HEK293T (cell line): ENCODE measurements around the gene PEX14.

ENCODE experiments used
- ELF4 ChIP-seq: fragments of 450-650 bp; IDR thresholded peaks from 2 replicates; pipeline ENCODE4 v1.6.1; 2017; ENCODE audit warnings: antibody characterized with exemption
- SUZ12 ChIP-seq: fragments of 450-650 bp; IDR thresholded peaks from 2 replicates; pipeline ENCODE4 v1.6.1; 2016; ENCODE audit warnings: mild to moderate bottlenecking

- TF ChIP-seq ELF4 (no peak), SUZ12 (no peak)
These were observed 41.6 kb upstream of the PEX14 start for GRCh38 chr1:10432910-10433700.
